LNCAP (cell line): ENCODE measurements around the gene CORIN.

Source experiments
- CTCF ChIP-seq: fragments of 450-650 bp; IDR thresholded peaks from 2 replicates; pipeline ENCODE4 v1.5.1; 2017; ENCODE audit warnings: mild to moderate bottlenecking

CORIN gene

DNA sequence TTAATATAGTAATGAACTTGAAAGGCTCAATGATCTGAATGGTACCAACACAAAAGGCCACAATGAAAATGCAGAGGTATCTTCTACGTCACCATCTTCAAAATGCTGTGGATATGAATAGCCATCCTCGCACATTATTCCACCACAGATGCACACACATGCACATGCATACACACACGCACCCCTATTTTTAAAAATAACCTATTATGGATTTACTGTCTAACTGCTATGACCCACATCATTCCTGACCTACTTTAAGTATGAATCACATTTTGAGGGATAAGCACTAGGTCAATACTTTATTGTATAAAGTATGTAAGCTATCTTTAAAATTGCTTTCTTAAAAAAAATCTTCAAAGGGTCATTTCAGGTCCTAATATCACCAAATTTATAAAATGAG lies 24.4 kb upstream of the CORIN start:
- no peak for TF ChIP-seq CTCF

- no peak for TF ChIP-seq CTCF
These were observed 22.4 kb upstream of the CORIN start for GRCh38 chr4:47860305-47860704.

DNA sequence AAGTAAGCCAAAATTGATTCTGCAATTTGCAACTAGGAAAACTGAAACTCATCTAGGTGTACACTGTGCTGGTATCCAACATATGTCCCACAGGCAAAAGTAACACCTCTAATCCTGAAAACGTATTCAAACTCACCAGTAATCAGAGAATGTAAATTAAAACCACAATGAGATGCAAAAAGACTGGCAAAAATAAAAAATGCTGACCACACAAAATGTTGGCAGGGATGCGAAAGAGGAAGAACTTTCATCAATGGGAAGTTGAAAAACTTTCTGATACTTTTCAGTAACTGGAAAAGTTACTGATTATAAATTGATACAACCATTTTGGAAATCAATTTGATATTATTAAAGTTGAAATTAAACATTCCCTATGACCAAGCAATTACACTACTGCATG lies 20.1 kb upstream of the CORIN start:
- no peak for TF ChIP-seq CTCF

DNA sequence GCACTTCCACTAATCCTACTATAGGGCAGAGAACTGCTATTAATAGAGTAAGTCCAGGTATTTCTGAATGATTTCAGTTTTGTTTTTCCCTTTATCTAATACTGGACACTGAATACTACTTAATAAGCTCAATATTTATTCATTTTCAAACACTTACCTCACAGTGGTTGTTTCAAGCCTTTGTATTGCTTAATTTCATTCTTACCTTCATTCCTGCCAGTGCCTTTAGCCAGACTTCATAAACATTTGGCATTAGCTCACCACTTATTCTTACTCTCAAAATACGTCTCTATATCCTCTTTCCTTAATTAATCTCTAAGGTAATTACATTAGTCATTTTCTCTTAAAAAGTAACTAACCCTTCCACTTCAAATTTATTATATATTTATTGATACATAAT lies 18.8 kb upstream of the CORIN start:
- TF ChIP-seq CTCF: no peak

GRCh38 chr4:47855350-47855749 lies 17.5 kb upstream of the CORIN start:
- TF ChIP-seq CTCF: no peak

GRCh38 chr4:47852136-47852535 lies 14.3 kb upstream of the CORIN start:
- TF ChIP-seq CTCF: no peak

DNA sequence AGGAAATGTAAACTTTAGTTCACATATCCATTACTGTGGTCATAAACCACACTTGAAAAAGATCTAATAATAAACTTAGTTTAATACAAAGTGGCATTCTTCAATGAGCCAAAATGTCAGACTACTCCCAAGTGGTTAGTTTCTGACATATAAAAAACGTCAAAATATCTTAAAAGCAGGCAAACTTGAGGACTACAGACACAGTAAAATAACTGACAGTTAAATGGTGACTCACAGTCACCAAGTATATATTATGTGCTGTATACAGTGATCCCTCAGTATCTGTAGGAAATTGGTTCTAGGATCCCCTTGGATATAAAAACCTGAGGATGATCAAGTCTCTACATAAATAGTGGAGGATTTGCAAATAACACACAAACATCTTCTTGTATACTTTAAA lies 11.6 kb upstream of the CORIN start:
- TF ChIP-seq CTCF: no peak

DNA sequence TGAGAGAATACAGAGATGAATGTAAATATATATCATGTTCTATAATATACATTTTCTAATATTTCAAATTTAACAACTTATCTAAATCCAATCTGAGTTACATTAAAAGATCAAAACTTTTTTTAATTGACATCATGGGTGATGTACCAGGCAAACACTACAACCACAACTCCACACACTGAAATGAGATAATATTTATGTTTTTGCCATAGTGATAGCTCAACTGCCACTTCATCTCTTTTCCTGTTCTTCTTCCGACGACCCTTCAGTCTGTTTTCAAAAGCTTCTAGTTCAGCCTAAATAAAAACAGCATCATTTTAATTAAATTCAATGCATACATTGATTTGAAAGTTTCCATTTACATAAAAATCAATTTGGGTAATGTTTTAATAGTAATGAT lies 10.2 kb upstream of the CORIN start:
- no peak for TF ChIP-seq CTCF
